Activated CD8-positive, alpha-beta T cell treated with anti-CD3 and anti-CD28 coated beads for 36 hours (primary cell): ENCODE results near the gene TRIM25. TPM values are rescaled to one million over a fixed set of nuclear protein-coding genes. Genes with fewer than 3 reads are reported as not detected.

Experiments used
- ATAC-seq: fragments of 200-7000 bp; cut with Tn5 transposase; one replicate; pipeline ENCODE4 v1.10.0; 2021; ENCODE audit warnings: mild to moderate bottlenecking, moderate library complexity
- CTCF ChIA-PET: fragments of 350-600 bp; sonication (Branson Sonifier 250); formaldehyde crosslinking; loops from one replicate; lab custom pipeline; 2021; ENCODE audit warnings: antibody characterized with exemption; lab: Charles Lee
- POLR2A ChIA-PET: fragments of 350-600 bp; sonication (Branson Sonifier 250); formaldehyde crosslinking; loops from one replicate; lab custom pipeline; 2021; ENCODE audit warnings: antibody characterized with exemption; lab: Charles Lee
- DNase-seq: peaks from one replicate; pipeline ENCODE4 v3.0.0-alpha.2; 2020
- H3K27ac Mint-ChIP-seq: one replicate; pipeline ENCODE4 v1.8.0; 2021; ENCODE audit warnings: mild to moderate bottlenecking, mixed read lengths
- H3K27me3 Mint-ChIP-seq: one replicate; pipeline ENCODE4 v1.8.0; 2021; ENCODE audit warnings: mixed read lengths
- H3K36me3 Mint-ChIP-seq: one replicate; pipeline ENCODE4 v1.8.0; 2021; ENCODE audit warnings: low read depth, mixed read lengths
- H3K4me1 Mint-ChIP-seq: one replicate; pipeline ENCODE4 v1.8.0; 2021; ENCODE audit warnings: low read depth, mixed read lengths
- H3K4me3 Mint-ChIP-seq: one replicate; pipeline ENCODE4 v1.8.0; 2021; ENCODE audit warnings: mild to moderate bottlenecking, moderate library complexity, mixed read lengths
- H3K9me3 Mint-ChIP-seq: one replicate; pipeline ENCODE4 v1.8.0; 2021; ENCODE audit warnings: mixed read lengths
- CTCF ChIP-seq: fragments of 200-600 bp; IDR thresholded peaks from one replicate; pipeline ENCODE4 v1.8.0; 2022; ENCODE audit warnings: antibody characterized with exemption, mild to moderate bottlenecking
- intact Hi-C: fragments of 100-400 bp; cut with micrococcal nuclease; formaldehyde crosslinking; loops from one replicate; pipeline ENCODE4 v1.10.0; 2022
- total RNA-seq, 2 experiments: library from RNA; stranded (reverse); gene quantifications; one replicate each; pipeline ENCODE4 v1.2.3, GENCODE V29; 2021

Gene TRIM25
- total RNA-seq, 2 experiments from 2014 or later, result 94.2 to 95.6 TPM

- Mint-ChIP-seq H3K4me3 (no peak overlapping the region), H3K27ac (peak overlapping the region; percentile 20), H3K9me3 (peaks cover 9% of the 10 kb centered on the region), H3K4me1 (peaks cover 35% of the 10 kb centered on the region), H3K27me3 (no peaks in the 10 kb centered on the region), H3K36me3 (peaks cover 9% of the 10 kb centered on the region)
- ChIA-PET POLR2A (no interaction called here), CTCF (interaction anchor here (1.3 kb wide), 1 partner anchor 21 kb away, joined by 4 read pairs; no protein-coding TSS in a partner anchor)
- intact Hi-C loops, result no loop called here
- DNase-seq (no peak), ATAC-seq (peak; percentile 7)
- no peak for TF ChIP-seq CTCF
Measured at GRCh38 chr17:56918916-56919315, 5.1 kb upstream of the TRIM25 start.

- no peak overlapping the region for H3K4me3 Mint-ChIP-seq
- DNase-seq (no peak), ATAC-seq (no peak)
- no peaks in the 10 kb centered on the region for H3K27me3 Mint-ChIP-seq
- H3K4me1 Mint-ChIP-seq, result peaks cover 35% of the 10 kb centered on the region
- peak overlapping the region; percentile 59 for H3K27ac Mint-ChIP-seq
- ChIA-PET CTCF (no interaction called here), POLR2A (no interaction called here)
- peaks cover 13% of the 10 kb centered on the region for H3K36me3 Mint-ChIP-seq
- intact Hi-C loops, result no loop called here
- H3K9me3 Mint-ChIP-seq, result peaks cover 9% of the 10 kb centered on the region
- TF ChIP-seq CTCF, result no peak
Measured at GRCh38 chr17:56917559-56918296, 3.9 kb upstream of the TRIM25 start.

- peak overlapping the region; percentile 97 for H3K27ac Mint-ChIP-seq
- TF ChIP-seq CTCF, result no peak
- peaks cover 35% of the 10 kb centered on the region for H3K36me3 Mint-ChIP-seq
- H3K9me3 Mint-ChIP-seq, result peaks cover 9% of the 10 kb centered on the region
- H3K27me3 Mint-ChIP-seq, result no peaks in the 10 kb centered on the region
- ChIA-PET POLR2A (interaction anchor here (0.9 to 1.5 kb wide), 5 partner anchors 10 to 81 kb away, joined by 3 to 6 read pairs (median 4); partner anchors contain the start of genes C17orf67 and DGKE), CTCF (interaction anchor here (0.9 to 2.4 kb wide), 4 partner anchors 11 to 80 kb away, joined by 3 to 9 read pairs (median 4); partner anchors contain the start of genes C17orf67 and DGKE)
- peak; percentile 44 for DNase-seq
- H3K4me3 Mint-ChIP-seq, result peak overlapping the region; percentile 100
- H3K4me1 Mint-ChIP-seq, result peaks cover 56% of the 10 kb centered on the region
- no peak for ATAC-seq
- intact Hi-C loops, result no loop called here
Measured at GRCh38 chr17:56914581-56915273, 878 bp upstream of the TRIM25 start.

GRCh38 chr17:56913353-56913866 lies 439 bp downstream of the TRIM25 start:
- peaks cover 42% of the 10 kb centered on the region for H3K36me3 Mint-ChIP-seq
- H3K4me3 Mint-ChIP-seq, result peak overlapping the region; percentile 100
- ChIA-PET CTCF (interaction anchor here (0.8 to 2.4 kb wide), 7 partner anchors 10 to 315 kb away, joined by 3 to 9 read pairs (median 4); partner anchors contain the start of genes C17orf67 and DGKE), POLR2A (interaction anchor here (0.8 to 1.5 kb wide), 12 partner anchors 14 to 126 kb away, joined by 3 to 6 read pairs (median 4); partner anchors contain the start of genes C17orf67, COIL, DGKE and SCPEP1)
- peak overlapping the region; percentile 97 for H3K27ac Mint-ChIP-seq
- peaks cover 5% of the 10 kb centered on the region for H3K9me3 Mint-ChIP-seq
- DNase-seq (no peak), ATAC-seq (peak; percentile 27)
- TF ChIP-seq CTCF, result no peak
- H3K27me3 Mint-ChIP-seq, result no peaks in the 10 kb centered on the region
- H3K4me1 Mint-ChIP-seq, result peaks cover 55% of the 10 kb centered on the region
- intact Hi-C loops, result no loop called here
